Glutamatergic neuron (in vitro differentiated cells): ENCODE data around the gene ANO6. TPM values are rescaled to one million over a fixed set of nuclear protein-coding genes. Genes with fewer than 3 reads are reported as not detected.

Source experiments
- DNase-seq: peaks from one replicate; pipeline ENCODE4 v3.0.0; 2022
- H3K27ac Mint-ChIP-seq: one replicate; pipeline ENCODE4 v1.8.0; 2020; ENCODE audit warnings: mild to moderate bottlenecking, mixed read lengths, inconsistent platforms; ENCODE audit not compliant: unreplicated experiment
- H3K27me3 Mint-ChIP-seq: one replicate; pipeline ENCODE4 v1.8.0; 2020; ENCODE audit warnings: mild to moderate bottlenecking, moderate library complexity, mixed read lengths, inconsistent platforms; ENCODE audit not compliant: unreplicated experiment
- H3K36me3 Mint-ChIP-seq: one replicate; pipeline ENCODE4 v1.8.0; 2020; ENCODE audit warnings: mild to moderate bottlenecking, mixed read lengths, inconsistent platforms; ENCODE audit not compliant: unreplicated experiment
- H3K4me1 Mint-ChIP-seq: one replicate; pipeline ENCODE4 v1.8.0; 2020; ENCODE audit warnings: mild to moderate bottlenecking, low read depth, mixed read lengths, inconsistent platforms; ENCODE audit not compliant: unreplicated experiment
- H3K4me3 Mint-ChIP-seq: one replicate; pipeline ENCODE4 v1.8.0; 2020; ENCODE audit warnings: mild to moderate bottlenecking, mixed read lengths, inconsistent platforms; ENCODE audit not compliant: unreplicated experiment
- H3K9me3 Mint-ChIP-seq: one replicate; pipeline ENCODE4 v1.8.0; 2020; ENCODE audit warnings: mild to moderate bottlenecking, moderate library complexity, mixed read lengths, inconsistent platforms; ENCODE audit not compliant: unreplicated experiment
- CTCF ChIP-seq: fragments of 200-600 bp; sonication (generic); IDR thresholded peaks from one replicate; pipeline ENCODE4 v1.5.0; 2021; ENCODE audit not compliant: partially characterized antibody, unreplicated experiment
- total RNA-seq: library from RNA; stranded (reverse); fragmentation: NEBNext Ultra II Directional; extraction: Animal tissue kit (Norgen Biotek cat#: 25700); gene quantifications from one replicate; pipeline ENCODE4 v1.2.1, GENCODE V29; 2021; ENCODE audit not compliant: unreplicated experiment

The ANO6 gene
- total RNA-seq, 1 donor from 2014 or later = 35.9 TPM

DNA sequence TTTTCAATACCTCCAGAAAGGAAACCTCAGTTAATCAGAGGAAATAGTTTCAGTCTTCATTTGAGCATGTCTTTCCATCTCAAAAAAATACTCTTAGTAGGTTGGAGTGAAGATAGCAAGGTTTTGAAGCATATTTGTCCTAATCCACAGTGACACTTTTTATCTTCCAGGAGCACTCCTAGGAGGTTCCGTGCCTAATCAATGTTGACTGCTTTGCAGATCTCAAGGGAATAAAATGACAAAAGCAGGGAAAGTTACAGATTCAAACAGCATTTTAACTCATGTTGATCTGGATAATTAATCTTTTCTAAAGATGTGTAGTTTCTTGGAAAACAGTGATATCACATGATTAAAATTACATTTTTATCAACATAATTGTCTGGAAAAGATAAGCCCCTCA, 213.9 kb downstream of the ANO6 start:
- H3K9me3 Mint-ChIP-seq = peaks cover 1% of the 10 kb centered on the region
- peak overlapping the region; percentile 14 for H3K4me3 Mint-ChIP-seq
- no peak for DNase-seq
- H3K27ac Mint-ChIP-seq = no peak overlapping the region
- no peaks in the 10 kb centered on the region for H3K27me3 Mint-ChIP-seq
- no peak for TF ChIP-seq CTCF
- H3K36me3 Mint-ChIP-seq = peaks cover 5% of the 10 kb centered on the region
- H3K4me1 Mint-ChIP-seq = peaks cover 23% of the 10 kb centered on the region

- peak overlapping the region; percentile 1 for H3K27ac Mint-ChIP-seq
- no peak for TF ChIP-seq CTCF
- DNase-seq = no peak
- H3K4me3 Mint-ChIP-seq = no peak overlapping the region
- no peaks in the 10 kb centered on the region for H3K27me3 Mint-ChIP-seq
- peaks cover 5% of the 10 kb centered on the region for H3K36me3 Mint-ChIP-seq
- peaks cover 23% of the 10 kb centered on the region for H3K4me1 Mint-ChIP-seq
- H3K9me3 Mint-ChIP-seq = peaks cover 1% of the 10 kb centered on the region
These were observed 215.2 kb downstream of the ANO6 start for GRCh38 chr12:45431126-45431525.

GRCh38 chr12:45432710-45433109, 216.8 kb downstream of the ANO6 start:
- no peaks in the 10 kb centered on the region for H3K36me3 Mint-ChIP-seq
- no peak for DNase-seq
- H3K27ac Mint-ChIP-seq = no peak overlapping the region
- H3K4me1 Mint-ChIP-seq = peaks cover 23% of the 10 kb centered on the region
- no peaks in the 10 kb centered on the region for H3K27me3 Mint-ChIP-seq
- H3K9me3 Mint-ChIP-seq = no peaks in the 10 kb centered on the region
- no peak for TF ChIP-seq CTCF
- no peak overlapping the region for H3K4me3 Mint-ChIP-seq

DNA sequence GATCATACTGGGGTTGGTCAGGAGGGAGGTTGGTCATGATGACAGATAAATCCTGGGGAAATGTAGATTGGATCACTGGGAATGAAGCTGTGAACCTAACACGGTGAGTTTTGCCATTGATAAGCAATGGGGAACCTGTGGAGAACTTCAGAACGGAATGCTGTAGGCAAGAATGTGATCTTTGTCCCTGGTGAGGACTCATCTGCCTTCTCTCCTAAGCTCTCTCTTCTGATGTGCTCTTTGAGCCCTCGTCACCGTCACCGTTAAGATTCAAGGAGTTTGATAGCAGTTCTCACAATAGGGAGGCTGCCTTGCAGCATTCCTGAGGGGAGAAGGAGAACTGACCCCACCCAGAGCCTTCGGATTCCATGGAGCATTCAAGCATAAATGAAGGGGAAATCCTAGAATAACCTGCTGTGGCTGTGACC, 217.6 kb downstream of the ANO6 start:
- DNase-seq = no peak
- Mint-ChIP-seq H3K4me3 (no peak overlapping the region), H3K4me1 (peaks cover 23% of the 10 kb centered on the region), H3K27ac (no peak overlapping the region), H3K36me3 (no peaks in the 10 kb centered on the region), H3K9me3 (no peaks in the 10 kb centered on the region), H3K27me3 (no peaks in the 10 kb centered on the region)
- TF ChIP-seq CTCF = no peak

GRCh38 chr12:45434094-45434493, 218.2 kb downstream of the ANO6 start:
- Mint-ChIP-seq H3K9me3 (no peaks in the 10 kb centered on the region), H3K27ac (no peak overlapping the region), H3K4me1 (peaks cover 23% of the 10 kb centered on the region), H3K27me3 (no peaks in the 10 kb centered on the region), H3K4me3 (no peak overlapping the region), H3K36me3 (no peaks in the 10 kb centered on the region)
- no peak for TF ChIP-seq CTCF
- DNase-seq = no peak
